Measurements from ENCODE around the gene TTYH1. TPM values are rescaled to one million over a fixed set of nuclear protein-coding genes. Genes with fewer than 3 reads are reported as not detected.

The TTYH1 gene
- total and polyA plus RNA-seq, 9 of the 15 experiments (the other 6 are each of a cell fraction or from before 2014, with no cell fraction given): 0.08 TPM; not detected in 8

DNA sequence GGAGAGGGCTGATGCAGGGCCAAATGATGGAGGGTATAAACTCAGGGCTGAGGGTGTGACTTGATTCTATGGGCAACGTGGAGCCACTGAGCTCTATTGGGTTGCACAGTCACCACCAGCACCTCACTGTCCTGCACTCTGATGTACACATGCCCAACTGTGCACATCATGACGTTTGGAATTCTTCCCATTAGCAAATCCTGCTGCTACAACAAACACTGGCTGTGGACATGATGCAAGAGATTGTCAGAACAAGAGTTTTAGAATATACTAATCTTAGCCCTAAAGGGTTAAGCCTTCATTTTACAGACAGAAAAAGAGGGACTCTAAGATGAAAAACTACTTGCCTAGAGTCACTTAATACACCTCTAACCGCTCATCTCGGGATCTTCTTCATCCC, 2.4 kb upstream of the TTYH1 start:
- FAIRE-seq (no peak), DNase-seq (ENCODE audit: extremely low read depth in 1 of 4, low spot score in 3 of 4) (no peak), ATAC-seq (no peak)
- ChIA-PET CTCF (ENCODE audit: low intra/inter-chr PET ratio) (no interaction called here), POLR2A (interaction anchor here (0.6 kb wide), 1 partner anchor 650 kb away, joined by 3 read pairs; no protein-coding TSS in a partner anchor)
- H3K9me3 ChIP-seq (replicated peaks; ENCODE audit: control insufficient read depth, insufficient read depth, low read depth, low read length): no peaks in the 10 kb centered on the region
- BruUV-seq (replicated peaks): no TSS peak
- H4K20me1 ChIP-seq (replicated peaks; ENCODE audit: control insufficient read depth, insufficient read depth, low read length): no peaks in the 10 kb centered on the region; the same call in 1 of the 2 replicates
- H3K9ac ChIP-seq (ENCODE audit: insufficient read depth in 1 of 2, low read depth in 2 of 2, low read length in 2 of 2): no peak overlapping the region
- no peak overlapping the region for H3K4me2 ChIP-seq (ENCODE audit: insufficient read depth, low read length)
- no peaks in the 10 kb centered on the region for H3K36me3 ChIP-seq (ENCODE audit: control insufficient read depth, insufficient read depth, low read length)
- H2AFZ ChIP-seq (ENCODE audit: low read depth, low read length): no peak overlapping the region
- intact Hi-C loops (cut with micrococcal nuclease) (no loop called here), in situ Hi-C loops (cut with MboI) (no loop called here)
- no peaks in the 10 kb centered on the region for H3K79me2 ChIP-seq (ENCODE audit: control insufficient read depth, insufficient read depth, low read length)
- H3K27ac ChIP-seq (ENCODE audit: extremely low read depth, low read depth, low read length): no peak overlapping the region
- H3K4me3 ChIP-seq: no peak overlapping the region
- WGBS (ENCODE audit: insufficient coverage, low coverage, missing lambda C conversion rate): 0% methylated on average over 4 of the region's 4 CpGs
- no peaks in the 10 kb centered on the region for H3K9me1 ChIP-seq (ENCODE audit: control insufficient read depth, insufficient read depth, low read length)
- H3K27me3 ChIP-seq (ENCODE audit: control insufficient read depth in 2 of 2, insufficient read depth in 2 of 2, low read length in 2 of 2): no peaks in the 10 kb centered on the region; a peak in 2 of 5 replicates
- TF ChIP-seq, protein P1, sequence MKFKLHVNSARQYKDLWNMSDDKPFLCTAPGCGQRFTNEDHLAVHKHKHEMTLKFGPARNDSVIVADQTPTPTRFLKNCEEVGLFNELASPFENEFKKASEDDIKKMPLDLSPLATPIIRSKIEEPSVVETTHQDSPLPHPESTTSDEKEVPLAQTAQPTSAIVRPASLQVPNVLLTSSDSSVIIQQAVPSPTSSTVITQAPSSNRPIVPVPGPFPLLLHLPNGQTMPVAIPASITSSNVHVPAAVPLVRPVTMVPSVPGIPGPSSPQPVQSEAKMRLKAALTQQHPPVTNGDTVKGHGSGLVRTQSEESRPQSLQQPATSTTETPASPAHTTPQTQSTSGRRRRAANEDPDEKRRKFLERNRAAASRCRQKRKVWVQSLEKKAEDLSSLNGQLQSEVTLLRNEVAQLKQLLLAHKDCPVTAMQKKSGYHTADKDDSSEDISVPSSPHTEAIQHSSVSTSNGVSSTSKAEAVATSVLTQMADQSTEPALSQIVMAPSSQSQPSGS (CRISPR knock-in tag; IDR thresholded peaks at IDR 0.05): no peak
- TF ChIP-seq ZNF699 (CRISPR knock-in tag; IDR thresholded peaks at IDR 0.05; ENCODE audit: insufficient replicate concordance) (no peak), CEBPG (CRISPR knock-in tag; IDR thresholded peaks at IDR 0.05) (no peak), CEBPG (tag; conservative IDR thresholded peaks at IDR 0.05 in 1 of 2, IDR thresholded peaks at IDR 0.05 in 1 of 2) (0 out of 4 replicates have a peak, but pooled peaks of 1 of the 2 experiments have one; percentile 30), CCAR2 (IDR thresholded peaks at IDR 0.05; ENCODE audit: low read depth, low read length) (no peak)
- H3K4me1 ChIP-seq (replicated peaks in 1 of 2; ENCODE audit: control insufficient read depth in 2 of 2, insufficient read depth in 2 of 2, low read length in 2 of 2): peaks cover 0 to 10% of the 10 kb centered on the region in 2 experiments; a peak in 2 of 5 replicates

Data from K562 (cell line).